ENCODE results near the gene DRC1.

The DRC1 gene

GRCh38 chr2:26382564-26382963, 19.2 kb upstream of the DRC1 start:
- no peak overlapping the region for H3K4me3 ChIP-seq (ENCODE audit: low read depth, low read length)
- no peak for TF ChIP-seq CTCF (IDR thresholded peaks at IDR 0.05; ENCODE audit: control insufficient read depth, extremely low read depth, insufficient read depth)
- DNase-seq (ENCODE audit: low read depth), result no peak

GRCh38 chr2:26384183-26384582, 17.5 kb upstream of the DRC1 start:
- TF ChIP-seq CTCF (IDR thresholded peaks at IDR 0.05; ENCODE audit: control insufficient read depth, extremely low read depth, insufficient read depth), result no peak
- H3K4me3 ChIP-seq (ENCODE audit: low read depth, low read length), result no peak overlapping the region
- no peak for DNase-seq (ENCODE audit: low read depth)

- H3K4me3 ChIP-seq (ENCODE audit: low read depth, low read length), result no peak overlapping the region
- no peak for DNase-seq (ENCODE audit: low read depth)
- TF ChIP-seq CTCF (IDR thresholded peaks at IDR 0.05; ENCODE audit: control insufficient read depth, extremely low read depth, insufficient read depth), result no peak
Measured at GRCh38 chr2:26384597-26384996, 17.1 kb upstream of the DRC1 start.

GRCh38 chr2:26387189-26387588, 14.5 kb upstream of the DRC1 start:
- H3K4me3 ChIP-seq (ENCODE audit: low read depth, low read length), result no peak overlapping the region
- no peak for DNase-seq (ENCODE audit: low read depth)
- no peak for TF ChIP-seq CTCF (IDR thresholded peaks at IDR 0.05; ENCODE audit: control insufficient read depth, extremely low read depth, insufficient read depth)

GRCh38 chr2:26394694-26395093, 7.0 kb upstream of the DRC1 start:
- H3K4me3 ChIP-seq (ENCODE audit: low read depth, low read length), result no peak overlapping the region
- no peak for TF ChIP-seq CTCF (IDR thresholded peaks at IDR 0.05; ENCODE audit: control insufficient read depth, extremely low read depth, insufficient read depth)
- peak; percentile 1 for DNase-seq (ENCODE audit: low read depth)

- no peak for TF ChIP-seq CTCF (IDR thresholded peaks at IDR 0.05; ENCODE audit: control insufficient read depth, extremely low read depth, insufficient read depth)
Measured at GRCh38 chr2:26395394-26395793, 6.3 kb upstream of the DRC1 start.

GRCh38 chr2:26396734-26397298, 4.9 kb upstream of the DRC1 start:
- no peak overlapping the region for H3K4me3 ChIP-seq (ENCODE audit: low read depth, low read length)
- no peak for TF ChIP-seq CTCF (IDR thresholded peaks at IDR 0.05; ENCODE audit: control insufficient read depth, extremely low read depth, insufficient read depth)
- no peak for DNase-seq (ENCODE audit: low read depth)

More at GRCh38 chr2:26395394-26395793, 6.3 kb upstream of the DRC1 start:
- no peak overlapping the region for H3K4me3 ChIP-seq (ENCODE audit: low read depth, low read length)
- no peak for DNase-seq (ENCODE audit: low read depth)

All from LNCaP clone FGC (cell line).